BE2C (cell line): Measurements from ENCODE around the gene LGALS12.

Source experiments
- DNase-seq: peaks from one replicate; pipeline ENCODE4 v3.0.0-alpha.2; 2020
- H3K27me3 ChIP-seq: fragments of 250-450 bp; sonication (Bioruptor Pico); 2 replicates; pipeline ENCODE4 v1.5.1; 2020; ENCODE audit warnings: mild to moderate bottlenecking
- H3K36me3 ChIP-seq: fragments of 250-450 bp; sonication (Bioruptor Pico); 2 replicates; pipeline ENCODE4 v1.5.1; 2020; ENCODE audit warnings: mild to moderate bottlenecking
- H3K4me1 ChIP-seq: fragments of 250-450 bp; sonication (Bioruptor Pico); 2 replicates; pipeline ENCODE4 v1.5.1; 2020
- H3K4me3 ChIP-seq: 2 replicates; pipeline ENCODE4 v1.5.1; 2011; ENCODE audit warnings: low read depth, low read length
- H3K9me3 ChIP-seq: fragments of 250-450 bp; sonication (Bioruptor Pico); 2 replicates; pipeline ENCODE4 v1.5.1; 2020
- CTCF ChIP-seq: IDR thresholded peaks from 2 replicates; pipeline ENCODE4 v1.5.1; 2012; ENCODE audit warnings: mild to moderate bottlenecking, low read depth, low read length

The LGALS12 gene

GRCh38 chr11:63501236-63501635 is 4.6 kb upstream of the LGALS12 start:
- no peaks in the 10 kb centered on the region for H3K4me1 ChIP-seq
- DNase-seq, result no peak

GRCh38 chr11:63502252-63502820 is 3.5 kb upstream of the LGALS12 start:
- Histone ChIP-seq H3K4me3 (no peak overlapping the region), H3K4me1 (no peaks in the 10 kb centered on the region)

More at GRCh38 chr11:63501236-63501635, 4.6 kb upstream of the LGALS12 start:
- H3K4me3 ChIP-seq, result no peak overlapping the region
- H3K9me3 ChIP-seq, result no peaks in the 10 kb centered on the region
- H3K27me3 ChIP-seq, result no peaks in the 10 kb centered on the region
- no peak for TF ChIP-seq CTCF
- H3K36me3 ChIP-seq, result no peaks in the 10 kb centered on the region

GRCh38 chr11:63503492-63503891 is 2.4 kb upstream of the LGALS12 start:
- no peak for TF ChIP-seq CTCF
- no peaks in the 10 kb centered on the region for H3K27me3 ChIP-seq
- no peaks in the 10 kb centered on the region for H3K9me3 ChIP-seq
- no peak for DNase-seq
- H3K4me3 ChIP-seq, result no peak overlapping the region
- H3K36me3 ChIP-seq, result no peaks in the 10 kb centered on the region
- H3K4me1 ChIP-seq, result no peaks in the 10 kb centered on the region

More at GRCh38 chr11:63502252-63502820, 3.5 kb upstream of the LGALS12 start:
- no peak for TF ChIP-seq CTCF
- no peaks in the 10 kb centered on the region for H3K9me3 ChIP-seq
- no peak for DNase-seq
- H3K27me3 ChIP-seq, result no peaks in the 10 kb centered on the region
- H3K36me3 ChIP-seq, result no peaks in the 10 kb centered on the region

GRCh38 chr11:63504054-63504453 is 1.8 kb upstream of the LGALS12 start:
- H3K36me3 ChIP-seq, result no peaks in the 10 kb centered on the region
- no peak for DNase-seq
- H3K9me3 ChIP-seq, result no peaks in the 10 kb centered on the region
- no peak overlapping the region for H3K4me3 ChIP-seq
- TF ChIP-seq CTCF, result no peak
- H3K27me3 ChIP-seq, result no peaks in the 10 kb centered on the region
- H3K4me1 ChIP-seq, result no peaks in the 10 kb centered on the region

- Histone ChIP-seq H3K36me3 (no peaks in the 10 kb centered on the region), H3K4me1 (no peaks in the 10 kb centered on the region), H3K27me3 (no peaks in the 10 kb centered on the region), H3K9me3 (no peaks in the 10 kb centered on the region), H3K4me3 (no peak overlapping the region)
- TF ChIP-seq CTCF, result no peak
- DNase-seq, result no peak
Observed at GRCh38 chr11:63504933-63505586, 824 bp upstream of the LGALS12 start.

- DNase-seq, result no peak
- Histone ChIP-seq H3K4me3 (no peak overlapping the region), H3K9me3 (no peaks in the 10 kb centered on the region), H3K4me1 (no peaks in the 10 kb centered on the region), H3K27me3 (no peaks in the 10 kb centered on the region), H3K36me3 (no peaks in the 10 kb centered on the region)
- TF ChIP-seq CTCF, result no peak
Observed at GRCh38 chr11:63506876-63507275, 992 bp downstream of the LGALS12 start.
